Body of pancreas (tissue), 4 donors: ENCODE measurements around the gene CNRIP1.

Source experiments
- POLR2A ChIP-seq, 3 donors: fragments of 450-650 bp; IDR thresholded peaks; one replicate each; pipeline ENCODE4 v1.6.1; 2016; ENCODE audit warnings: antibody characterized with exemption in 3 of 3, mild to moderate bottlenecking in 2 of 3
- TF ChIP-seq, protein P1 (sequence below), 7 experiments: fragments of 450-650 bp in 4 of 7; fragments of 200-600 bp in 3 of 7; sonication (generic) in 3 of 7; IDR thresholded peaks; one replicate each; pipeline ENCODE4 v1.5.1; 2016 to 2019; ENCODE audit warnings: antibody characterized with exemption in 7 of 7

DNA sequence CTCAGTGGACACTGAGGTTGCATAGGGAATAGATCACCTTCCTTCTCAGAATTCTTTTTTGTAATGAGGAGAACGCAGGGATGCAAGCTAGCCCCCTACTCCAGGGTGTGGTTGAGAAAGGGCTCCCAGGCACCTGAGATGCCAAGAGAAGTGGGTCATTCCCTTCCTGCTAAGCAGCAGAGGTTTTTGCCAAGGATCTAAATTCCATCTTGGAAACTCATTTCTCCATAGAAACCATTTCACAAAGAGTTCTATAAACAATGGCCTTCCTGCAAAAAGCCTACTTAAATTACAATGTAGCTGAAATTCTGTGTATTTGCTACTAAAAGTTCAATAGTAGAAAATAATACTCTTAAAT is 63.7 kb downstream of the CNRIP1 start:
- TF ChIP-seq, protein P1, sequence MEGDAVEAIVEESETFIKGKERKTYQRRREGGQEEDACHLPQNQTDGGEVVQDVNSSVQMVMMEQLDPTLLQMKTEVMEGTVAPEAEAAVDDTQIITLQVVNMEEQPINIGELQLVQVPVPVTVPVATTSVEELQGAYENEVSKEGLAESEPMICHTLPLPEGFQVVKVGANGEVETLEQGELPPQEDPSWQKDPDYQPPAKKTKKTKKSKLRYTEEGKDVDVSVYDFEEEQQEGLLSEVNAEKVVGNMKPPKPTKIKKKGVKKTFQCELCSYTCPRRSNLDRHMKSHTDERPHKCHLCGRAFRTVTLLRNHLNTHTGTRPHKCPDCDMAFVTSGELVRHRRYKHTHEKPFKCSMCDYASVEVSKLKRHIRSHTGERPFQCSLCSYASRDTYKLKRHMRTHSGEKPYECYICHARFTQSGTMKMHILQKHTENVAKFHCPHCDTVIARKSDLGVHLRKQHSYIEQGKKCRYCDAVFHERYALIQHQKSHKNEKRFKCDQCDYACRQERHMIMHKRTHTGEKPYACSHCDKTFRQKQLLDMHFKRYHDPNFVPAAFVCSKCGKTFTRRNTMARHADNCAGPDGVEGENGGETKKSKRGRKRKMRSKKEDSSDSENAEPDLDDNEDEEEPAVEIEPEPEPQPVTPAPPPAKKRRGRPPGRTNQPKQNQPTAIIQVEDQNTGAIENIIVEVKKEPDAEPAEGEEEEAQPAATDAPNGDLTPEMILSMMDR (IDR thresholded peaks at IDR 0.05): no peak
- TF ChIP-seq POLR2A (IDR thresholded peaks at IDR 0.05): no peak
